Right atrium auricular region (tissue), 2 donors: ENCODE measurements around the gene OASL. TPM values are rescaled to one million over a fixed set of nuclear protein-coding genes. Genes with fewer than 3 reads are reported as not detected.

Source experiments
- DNase-seq: peaks from one replicate; pipeline ENCODE4 v3.0.0-alpha.2; 2019; ENCODE audit warnings: low spot score
- H3K27ac ChIP-seq, 2 donors: fragments of 200-600 bp; sonication (generic); 1 replicate in 1 of 2; 2 replicates in 1 of 2; pipeline ENCODE4 v1.5.1; 2016 to 2019
- H3K27me3 ChIP-seq, 2 donors: fragments of 200-600 bp; sonication (generic); one replicate each; pipeline versions ENCODE4 v1.5.1 to v1.6.0; 2017 to 2019
- H3K36me3 ChIP-seq: fragments of 200-600 bp; sonication (generic); one replicate; pipeline ENCODE4 v1.5.1; 2016
- H3K4me1 ChIP-seq, 2 donors: fragments of 200-600 bp; sonication (generic); one replicate each; pipeline versions ENCODE4 v1.5.1 to v1.6.0; 2017 to 2019
- H3K4me3 ChIP-seq, 2 donors: fragments of 200-600 bp; sonication (generic); 1 replicate in 1 of 2; 2 replicates in 1 of 2; pipeline ENCODE4 v1.5.1; 2017 to 2019; ENCODE audit warnings: mild to moderate bottlenecking in 1 of 2, moderate library complexity in 1 of 2
- H3K9me3 ChIP-seq, 2 donors: fragments of 200-600 bp; sonication (generic); one replicate each; pipeline ENCODE4 v1.5.1; 2019
- CTCF ChIP-seq, 2 donors: fragments of 200-600 bp; sonication (generic); IDR thresholded peaks; one replicate each; pipeline ENCODE4 v1.5.1; 2019; ENCODE audit warnings: antibody characterized with exemption in 2 of 2
- total RNA-seq, 2 donors: library from RNA; depleted of rRNA; stranded (reverse); fragments of >200 nt; gene quantifications; one replicate each; pipeline ENCODE4 v1.1.0, GENCODE V29; 2016

The OASL gene
- total RNA-seq, 2 donors from 2014 or later = 0.70 TPM; not detected in 1

GRCh38 chr12:120982659-120983058 is 56.4 kb downstream of the OASL start:
- no peaks in the 10 kb centered on the region for H3K27me3 ChIP-seq
- no peaks in the 10 kb centered on the region for H3K4me1 ChIP-seq
- no peaks in the 10 kb centered on the region for H3K36me3 ChIP-seq
- no peak overlapping the region for H3K4me3 ChIP-seq
- no peak for TF ChIP-seq CTCF (IDR thresholded peaks at IDR 0.05)
- H3K27ac ChIP-seq = no peak overlapping the region
- DNase-seq = no peak
- H3K9me3 ChIP-seq = no peaks in the 10 kb centered on the region

DNA sequence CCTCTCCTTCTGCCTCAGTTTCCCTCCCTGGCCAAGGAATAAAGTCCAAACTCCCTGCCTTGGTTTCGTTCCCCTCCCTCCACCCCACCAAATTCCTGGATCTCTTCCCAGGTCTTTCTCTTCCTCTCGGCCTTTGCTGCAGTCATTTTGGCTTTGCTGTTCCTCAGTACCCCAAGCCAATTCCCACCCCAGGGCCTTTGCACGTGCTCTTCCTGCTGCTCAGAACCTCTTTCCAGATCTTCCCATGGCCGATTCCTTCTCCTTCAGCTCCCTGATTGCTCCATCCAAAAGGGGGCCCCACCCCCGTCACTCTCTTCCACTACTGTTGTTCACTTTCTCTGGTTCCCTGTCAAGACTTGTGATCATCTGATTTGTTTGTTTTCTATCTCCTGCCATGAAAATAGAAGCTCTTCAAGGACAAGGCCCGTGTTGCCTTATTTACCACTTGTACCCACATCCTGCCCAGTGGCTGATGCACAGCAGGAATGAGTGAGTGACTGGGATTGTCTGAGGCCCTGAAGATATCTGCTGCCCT is 57.6 kb downstream of the OASL start:
- H3K9me3 ChIP-seq = no peaks in the 10 kb centered on the region
- H3K27ac ChIP-seq = no peak overlapping the region
- H3K4me3 ChIP-seq = no peak overlapping the region
- H3K27me3 ChIP-seq = no peaks in the 10 kb centered on the region
- DNase-seq = no peak
- no peaks in the 10 kb centered on the region for H3K36me3 ChIP-seq
- H3K4me1 ChIP-seq = no peaks in the 10 kb centered on the region
- no peak for TF ChIP-seq CTCF (IDR thresholded peaks at IDR 0.05)

GRCh38 chr12:120980800-120981368 is 58.2 kb downstream of the OASL start:
- Histone ChIP-seq H3K4me3 (no peak overlapping the region), H3K27ac (no peak overlapping the region), H3K36me3 (no peaks in the 10 kb centered on the region), H3K9me3 (no peaks in the 10 kb centered on the region), H3K27me3 (no peaks in the 10 kb centered on the region), H3K4me1 (no peaks in the 10 kb centered on the region)
- DNase-seq = no peak
- TF ChIP-seq CTCF (IDR thresholded peaks at IDR 0.05) = no peak

DNA sequence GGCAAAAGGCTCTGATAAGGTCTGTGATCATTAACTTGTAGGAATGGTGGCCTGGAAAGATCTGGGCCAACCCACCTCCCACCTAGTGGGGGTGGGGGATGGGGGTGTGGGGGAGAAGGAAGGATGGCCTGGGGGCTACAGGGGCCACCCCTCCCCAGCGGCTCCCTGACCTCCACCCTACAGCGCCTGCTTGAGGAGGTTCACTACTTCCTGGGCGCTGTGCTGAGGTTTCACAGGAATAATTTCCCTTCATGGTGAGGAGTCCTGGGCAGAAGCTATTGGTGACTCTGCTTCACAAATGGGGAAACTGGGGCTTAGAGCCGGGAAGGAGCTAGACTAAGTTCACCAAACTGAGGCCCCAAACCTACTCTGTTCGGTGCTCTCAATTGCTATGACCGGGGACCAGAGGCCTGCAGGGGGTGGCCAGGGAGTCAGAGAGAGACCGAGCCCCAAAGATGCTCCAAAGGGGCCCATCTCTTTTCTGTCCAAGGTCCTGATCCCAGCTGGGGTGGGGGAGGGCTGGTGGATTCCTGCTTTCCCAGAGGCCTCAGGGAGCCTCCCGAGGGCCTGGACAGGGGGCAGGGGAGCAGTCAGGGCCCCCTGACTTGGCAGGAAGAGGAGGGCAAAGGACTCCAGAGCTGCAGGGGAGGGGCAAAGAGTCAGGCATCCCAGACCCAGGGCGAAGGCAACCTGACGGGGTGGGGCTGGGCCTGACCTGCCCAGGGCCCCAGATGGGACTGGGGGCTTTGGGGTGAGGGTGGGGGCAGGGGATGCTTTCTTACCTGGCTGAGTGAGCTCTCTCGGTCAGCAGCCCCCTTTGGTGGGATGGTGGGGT is 59.0 kb downstream of the OASL start:
- no peak overlapping the region for H3K4me3 ChIP-seq
- no peaks in the 10 kb centered on the region for H3K9me3 ChIP-seq
- no peak for TF ChIP-seq CTCF (IDR thresholded peaks at IDR 0.05)
- no peaks in the 10 kb centered on the region for H3K27me3 ChIP-seq
- no peak for DNase-seq
- no peaks in the 10 kb centered on the region for H3K4me1 ChIP-seq
- no peak overlapping the region for H3K27ac ChIP-seq
- H3K36me3 ChIP-seq = no peaks in the 10 kb centered on the region

GRCh38 chr12:120979220-120979861 is 59.7 kb downstream of the OASL start:
- Histone ChIP-seq H3K4me3 (no peak overlapping the region), H3K4me1 (no peaks in the 10 kb centered on the region), H3K27me3 (no peaks in the 10 kb centered on the region), H3K9me3 (no peaks in the 10 kb centered on the region), H3K27ac (no peak overlapping the region), H3K36me3 (no peaks in the 10 kb centered on the region)
- no peak for DNase-seq
- TF ChIP-seq CTCF (IDR thresholded peaks at IDR 0.05) = no peak
